ENCODE data around the gene CTBP2.

DNA sequence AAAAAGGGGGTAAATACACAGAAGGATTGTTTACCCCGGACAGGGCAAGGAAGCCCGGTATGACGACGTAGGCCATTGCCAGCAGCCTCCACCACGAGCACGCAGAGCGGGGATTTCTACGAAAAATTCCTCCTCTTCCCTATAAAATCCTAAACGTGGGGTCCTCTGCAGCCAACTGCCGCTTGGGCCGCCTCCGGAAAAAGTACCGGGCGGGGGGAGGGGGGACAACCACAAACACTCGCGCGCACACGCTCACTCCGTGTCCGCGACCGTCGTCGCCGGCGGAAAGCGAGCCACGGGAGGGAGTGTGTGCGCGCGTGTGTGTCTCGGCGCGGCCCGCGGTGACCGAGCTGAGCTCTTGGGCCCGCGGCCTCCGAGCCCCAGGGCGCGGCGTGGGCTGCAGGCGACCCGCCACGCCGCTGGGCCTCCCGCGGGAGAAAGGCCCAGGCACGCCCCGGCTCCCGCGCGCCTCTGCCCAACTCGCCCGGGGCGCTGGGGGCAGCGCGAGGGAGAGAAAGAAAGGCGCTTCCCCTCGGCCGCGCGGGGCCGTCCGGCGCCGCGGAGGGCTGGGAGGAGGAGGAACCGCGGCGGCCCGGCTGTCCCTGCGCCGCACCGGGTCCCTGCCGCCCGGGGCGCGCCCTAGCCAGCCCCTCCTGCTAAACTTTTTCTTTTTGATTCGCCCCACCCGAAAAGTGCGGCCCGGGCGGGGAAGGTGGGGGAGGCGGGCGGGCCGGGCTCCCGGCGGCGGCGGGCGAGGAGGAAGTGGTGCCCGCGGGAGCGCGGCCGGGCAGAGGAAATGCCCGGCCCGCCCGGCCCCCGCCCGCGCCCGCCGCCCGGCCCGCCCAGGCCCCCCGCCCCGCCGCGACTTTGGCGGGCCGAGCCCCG, 1.5 kb downstream of the CTBP2 start:
- TF ChIP-seq, protein P1, sequence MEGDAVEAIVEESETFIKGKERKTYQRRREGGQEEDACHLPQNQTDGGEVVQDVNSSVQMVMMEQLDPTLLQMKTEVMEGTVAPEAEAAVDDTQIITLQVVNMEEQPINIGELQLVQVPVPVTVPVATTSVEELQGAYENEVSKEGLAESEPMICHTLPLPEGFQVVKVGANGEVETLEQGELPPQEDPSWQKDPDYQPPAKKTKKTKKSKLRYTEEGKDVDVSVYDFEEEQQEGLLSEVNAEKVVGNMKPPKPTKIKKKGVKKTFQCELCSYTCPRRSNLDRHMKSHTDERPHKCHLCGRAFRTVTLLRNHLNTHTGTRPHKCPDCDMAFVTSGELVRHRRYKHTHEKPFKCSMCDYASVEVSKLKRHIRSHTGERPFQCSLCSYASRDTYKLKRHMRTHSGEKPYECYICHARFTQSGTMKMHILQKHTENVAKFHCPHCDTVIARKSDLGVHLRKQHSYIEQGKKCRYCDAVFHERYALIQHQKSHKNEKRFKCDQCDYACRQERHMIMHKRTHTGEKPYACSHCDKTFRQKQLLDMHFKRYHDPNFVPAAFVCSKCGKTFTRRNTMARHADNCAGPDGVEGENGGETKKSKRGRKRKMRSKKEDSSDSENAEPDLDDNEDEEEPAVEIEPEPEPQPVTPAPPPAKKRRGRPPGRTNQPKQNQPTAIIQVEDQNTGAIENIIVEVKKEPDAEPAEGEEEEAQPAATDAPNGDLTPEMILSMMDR (IDR thresholded peaks at IDR 0.05): no peak
- no peak for TF ChIP-seq POLR2A (IDR thresholded peaks at IDR 0.05)

Data from stomach (tissue), 4 donors.